Measurements from ENCODE around the gene ITGA11. TPM values are rescaled to one million over a fixed set of nuclear protein-coding genes. Genes with fewer than 3 reads are reported as not detected.

Gene ITGA11
- total RNA-seq, 1 donor from 2014 or later: 0.92 TPM

- TF ChIP-seq CTCF (conservative IDR thresholded peaks at IDR 0.05): no peak
- Mint-ChIP-seq H3K9me3 (peaks cover 4% of the 10 kb centered on the region), H3K4me1 (ENCODE audit: unreplicated experiment) (peaks cover 5% of the 10 kb centered on the region), H3K36me3 (no peaks in the 10 kb centered on the region), H3K4me3 (no peak overlapping the region), H3K27ac (no peak overlapping the region), H3K27me3 (peaks cover 3% of the 10 kb centered on the region)
- peak; percentile 53 for DNase-seq (ENCODE audit: extremely low spot score, unreplicated experiment)
These were observed 52.8 kb downstream of the ITGA11 start for GRCh38 chr15:68379058-68379758.

- Mint-ChIP-seq H3K27ac (no peak overlapping the region), H3K4me1 (ENCODE audit: unreplicated experiment) (peaks cover 5% of the 10 kb centered on the region), H3K27me3 (peaks cover 2% of the 10 kb centered on the region), H3K9me3 (peaks cover 2% of the 10 kb centered on the region), H3K4me3 (no peak overlapping the region), H3K36me3 (no peaks in the 10 kb centered on the region)
- no peak for TF ChIP-seq CTCF (conservative IDR thresholded peaks at IDR 0.05)
- no peak for DNase-seq (ENCODE audit: extremely low spot score, unreplicated experiment)
These were observed 53.4 kb downstream of the ITGA11 start for GRCh38 chr15:68378595-68378994.

- TF ChIP-seq CTCF (conservative IDR thresholded peaks at IDR 0.05): no peak
- H3K4me3 Mint-ChIP-seq: no peak overlapping the region
- no peaks in the 10 kb centered on the region for H3K36me3 Mint-ChIP-seq
- no peaks in the 10 kb centered on the region for H3K9me3 Mint-ChIP-seq
- H3K4me1 Mint-ChIP-seq (ENCODE audit: unreplicated experiment): peaks cover 5% of the 10 kb centered on the region
- H3K27me3 Mint-ChIP-seq: no peaks in the 10 kb centered on the region
- DNase-seq (ENCODE audit: extremely low spot score, unreplicated experiment): peak; percentile 58
- H3K27ac Mint-ChIP-seq: no peak overlapping the region
These were observed 54.2 kb downstream of the ITGA11 start for GRCh38 chr15:68377766-68378165.

- Mint-ChIP-seq H3K27ac (no peak overlapping the region), H3K36me3 (no peaks in the 10 kb centered on the region), H3K4me3 (no peak overlapping the region), H3K4me1 (ENCODE audit: unreplicated experiment) (peaks cover 5% of the 10 kb centered on the region), H3K27me3 (no peaks in the 10 kb centered on the region), H3K9me3 (no peaks in the 10 kb centered on the region)
- DNase-seq (ENCODE audit: extremely low spot score, unreplicated experiment): no peak
- TF ChIP-seq CTCF (conservative IDR thresholded peaks at IDR 0.05): no peak
These were observed 55.4 kb downstream of the ITGA11 start for GRCh38 chr15:68376447-68377060.

GRCh38 chr15:68375716-68376220, 56.2 kb downstream of the ITGA11 start:
- TF ChIP-seq CTCF (conservative IDR thresholded peaks at IDR 0.05): no peak
- no peaks in the 10 kb centered on the region for H3K9me3 Mint-ChIP-seq
- peaks cover 5% of the 10 kb centered on the region for H3K4me1 Mint-ChIP-seq (ENCODE audit: unreplicated experiment)
- no peak overlapping the region for H3K4me3 Mint-ChIP-seq
- DNase-seq (ENCODE audit: extremely low spot score, unreplicated experiment): peak; percentile 37
- no peaks in the 10 kb centered on the region for H3K36me3 Mint-ChIP-seq
- no peak overlapping the region for H3K27ac Mint-ChIP-seq
- peaks cover 2% of the 10 kb centered on the region for H3K27me3 Mint-ChIP-seq
